ENCODE measurements around the gene MAPK8IP2.
A peak's percentile ranks its signal among the peaks of the same experiment; 100 is the strongest.

MAPK8IP2 gene

DNA sequence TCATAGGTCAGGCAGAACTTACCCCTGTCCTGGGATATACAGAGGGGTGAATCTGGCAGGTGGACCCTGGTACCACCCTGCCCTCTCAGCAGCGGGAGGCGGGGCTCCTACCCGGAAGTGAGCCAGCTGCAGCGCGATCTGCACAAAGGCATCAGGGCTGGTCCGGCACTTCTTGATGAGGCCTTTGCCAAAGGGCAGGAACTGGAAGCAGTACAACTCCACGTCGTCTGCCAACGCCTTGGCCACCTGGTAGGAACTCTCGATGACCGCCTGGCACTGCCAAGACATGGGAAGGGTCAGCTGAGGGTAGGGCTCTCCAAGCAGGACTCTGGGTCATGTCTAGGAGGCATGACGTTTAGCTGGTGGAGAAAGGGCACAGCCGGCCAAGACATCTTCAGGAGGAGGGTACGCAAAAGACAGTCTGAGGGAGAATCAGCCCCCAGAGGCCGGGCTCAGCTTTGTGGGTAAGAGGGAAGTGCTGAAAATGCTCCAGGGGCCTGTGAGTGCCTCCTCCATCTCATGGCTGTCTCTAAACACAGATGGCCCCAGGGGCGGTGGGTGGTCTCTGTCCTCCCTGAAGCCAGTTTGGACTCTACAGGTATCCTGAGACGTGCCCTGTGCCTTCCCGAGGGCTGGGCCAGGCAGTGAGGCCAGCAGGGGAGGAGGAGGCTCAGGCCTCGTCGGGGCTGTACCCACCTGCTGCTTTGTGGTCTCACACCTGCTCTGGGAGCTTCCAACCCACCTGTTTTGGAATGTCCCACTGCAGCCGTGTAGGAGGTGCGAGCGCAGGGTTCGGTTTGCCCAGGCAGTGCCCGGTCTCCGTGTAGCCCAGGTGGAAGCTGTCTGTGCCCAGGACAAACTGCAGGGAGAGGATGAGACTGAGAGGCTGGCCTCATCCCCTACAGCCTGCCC is 29.1 kb upstream of the MAPK8IP2 start:
- Mint-ChIP-seq H3K36me3 (peaks cover 3% of the 10 kb centered on the region), H3K27ac (no peak overlapping the region), H3K4me1 (no peaks in the 10 kb centered on the region)

DNA sequence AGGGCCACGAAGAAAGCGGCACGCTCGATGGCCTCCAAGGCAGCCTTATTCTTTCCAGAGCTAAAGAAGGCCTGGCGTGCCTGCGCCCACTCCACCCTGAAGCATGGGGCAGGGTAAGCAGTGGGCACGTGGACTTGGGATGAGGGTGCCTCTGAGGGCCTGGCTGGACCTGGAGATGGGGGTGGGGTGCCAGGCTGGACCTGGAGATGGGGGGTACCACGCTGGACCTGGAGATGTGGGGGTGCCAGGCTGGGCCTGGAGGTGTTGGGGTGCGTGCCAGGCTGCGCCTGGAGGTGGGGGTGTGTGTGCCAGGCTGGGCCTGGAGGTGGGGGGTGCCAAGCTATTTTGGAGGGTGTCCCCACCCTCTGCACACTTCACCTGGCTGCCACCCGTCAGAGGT is 27.6 kb upstream of the MAPK8IP2 start:
- peaks cover 9% of the 10 kb centered on the region for H3K4me1 Mint-ChIP-seq
- no peak overlapping the region for H3K4me3 Mint-ChIP-seq
- H3K27ac Mint-ChIP-seq = no peak overlapping the region
- peaks cover 3% of the 10 kb centered on the region for H3K36me3 Mint-ChIP-seq
- no peaks in the 10 kb centered on the region for H3K9me3 Mint-ChIP-seq
- no peaks in the 10 kb centered on the region for H3K27me3 Mint-ChIP-seq

More for the DNA sequence above, 29.1 kb upstream of the MAPK8IP2 start:
- H3K27me3 Mint-ChIP-seq = no peaks in the 10 kb centered on the region
- H3K9me3 Mint-ChIP-seq = no peaks in the 10 kb centered on the region
- H3K4me3 Mint-ChIP-seq = no peak overlapping the region

DNA sequence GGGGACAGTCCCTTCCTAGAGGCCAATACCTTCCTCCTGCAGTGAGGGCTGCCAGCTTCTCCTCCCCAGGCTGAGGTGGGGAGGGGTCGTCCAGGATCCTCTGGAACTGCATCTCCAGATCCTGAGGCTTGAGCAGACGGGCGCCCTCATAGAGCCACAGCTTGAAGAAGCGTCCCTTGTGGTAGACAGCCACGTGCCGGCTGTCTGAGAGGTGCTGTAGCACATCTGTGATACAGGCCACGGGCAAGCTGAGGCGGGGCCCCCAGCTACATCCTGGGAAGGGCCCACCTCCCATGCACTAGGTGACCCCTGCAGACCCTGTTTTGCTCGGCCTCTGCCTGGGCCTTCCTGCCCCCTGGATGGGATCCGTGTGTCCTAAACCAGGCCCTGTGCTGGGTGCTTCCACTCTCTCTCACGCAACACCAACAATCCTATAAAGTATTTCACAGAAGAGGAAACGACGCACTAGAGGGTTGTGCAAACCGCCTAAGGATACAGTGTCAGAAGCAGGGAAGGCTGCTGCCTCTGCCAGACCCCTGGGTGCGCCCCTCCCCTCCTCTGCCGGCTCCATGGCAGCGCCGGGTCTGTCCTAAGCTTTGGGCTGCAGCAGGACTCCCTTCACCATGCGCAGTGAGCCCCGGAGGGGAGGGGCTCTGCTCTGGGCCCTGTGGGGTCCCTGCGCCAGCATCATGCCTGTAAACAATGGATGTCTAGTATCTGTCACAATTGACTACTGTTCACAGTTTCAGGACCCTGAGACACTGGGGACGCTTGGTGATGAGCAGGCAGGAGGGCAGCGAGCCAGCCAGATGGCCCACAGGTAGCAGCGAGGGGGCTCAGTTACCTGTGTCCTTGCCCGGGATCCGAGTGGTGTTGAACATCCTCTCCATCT is 26.9 kb upstream of the MAPK8IP2 start:
- Mint-ChIP-seq H3K27ac (no peak overlapping the region), H3K27me3 (no peaks in the 10 kb centered on the region), H3K4me3 (no peak overlapping the region), H3K4me1 (peaks cover 9% of the 10 kb centered on the region), H3K36me3 (peaks cover 3% of the 10 kb centered on the region), H3K9me3 (no peaks in the 10 kb centered on the region)

DNA sequence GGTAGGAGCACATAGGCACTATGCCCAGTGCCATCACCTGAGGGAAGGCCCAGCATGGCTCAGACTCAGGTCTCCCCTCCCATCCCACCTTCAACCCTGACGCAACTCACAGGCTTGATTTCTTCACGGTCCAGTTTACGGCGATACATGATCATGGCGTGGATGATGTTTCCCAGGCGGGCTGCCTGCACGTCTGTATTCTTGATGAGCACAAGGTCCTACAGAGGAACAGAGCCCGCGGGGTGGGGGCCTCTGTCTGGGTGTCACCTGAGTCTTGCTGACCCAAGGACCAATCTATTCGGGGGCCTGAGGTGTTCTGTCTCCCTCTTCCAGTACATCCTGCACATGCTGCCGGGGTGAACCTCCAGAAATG is 26.2 kb upstream of the MAPK8IP2 start:
- no peak overlapping the region for H3K27ac Mint-ChIP-seq
- no peaks in the 10 kb centered on the region for H3K27me3 Mint-ChIP-seq
- peaks cover 1% of the 10 kb centered on the region for H3K36me3 Mint-ChIP-seq
- no peak overlapping the region for H3K4me3 Mint-ChIP-seq
- peaks cover 9% of the 10 kb centered on the region for H3K4me1 Mint-ChIP-seq
- H3K9me3 Mint-ChIP-seq = no peaks in the 10 kb centered on the region

DNA sequence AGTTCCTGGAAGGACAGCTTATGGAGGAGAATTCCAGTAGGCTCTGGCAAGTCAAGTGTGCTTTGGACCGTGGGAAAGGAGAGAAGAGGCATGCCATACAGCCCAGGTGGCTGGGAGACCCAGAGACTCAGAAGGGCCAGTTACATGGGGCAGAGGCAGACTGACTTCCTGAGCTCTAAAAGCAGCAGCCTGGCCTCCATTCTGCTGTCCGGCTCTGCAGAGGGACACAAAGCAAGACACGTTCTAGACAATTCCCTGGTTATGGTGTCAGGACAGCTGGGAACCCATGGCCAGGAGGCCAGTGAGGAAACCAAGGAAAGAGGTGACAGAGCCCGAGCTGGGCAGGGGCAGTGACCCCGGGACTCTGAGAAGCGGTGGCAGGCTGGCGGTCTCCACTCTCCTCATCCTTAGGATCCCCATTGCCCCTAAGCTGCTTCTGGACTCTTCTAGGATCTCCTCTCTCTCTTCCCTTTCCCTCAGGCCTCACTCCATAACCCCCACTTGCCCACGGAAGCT is 25.1 kb upstream of the MAPK8IP2 start:
- Mint-ChIP-seq H3K36me3 (no peaks in the 10 kb centered on the region), H3K27me3 (no peaks in the 10 kb centered on the region), H3K9me3 (no peaks in the 10 kb centered on the region), H3K4me1 (peaks cover 14% of the 10 kb centered on the region), H3K27ac (no peak overlapping the region), H3K4me3 (no peak overlapping the region)

DNA sequence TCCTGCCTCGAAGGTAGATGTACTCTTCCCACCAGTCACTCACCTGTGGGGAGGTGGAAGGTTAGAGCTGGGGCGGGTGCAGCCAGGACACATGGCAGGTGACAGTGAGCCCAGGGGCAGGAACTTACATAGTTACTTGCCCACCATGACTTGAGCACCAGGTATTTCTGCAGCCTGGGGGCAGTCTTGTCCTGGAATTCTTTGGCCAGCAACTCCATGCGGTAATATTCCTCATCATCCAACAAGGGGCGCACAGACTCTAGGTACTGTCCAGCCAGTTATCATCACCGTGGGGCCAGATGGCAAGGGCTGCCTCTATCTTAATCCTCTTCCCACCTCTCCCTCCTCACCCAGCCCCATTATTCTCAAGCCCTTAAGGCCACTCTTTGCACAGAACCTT is 24.5 kb upstream of the MAPK8IP2 start:
- no peaks in the 10 kb centered on the region for H3K27me3 Mint-ChIP-seq
- H3K4me1 Mint-ChIP-seq = peaks cover 16% of the 10 kb centered on the region
- no peaks in the 10 kb centered on the region for H3K9me3 Mint-ChIP-seq
- no peak overlapping the region for H3K27ac Mint-ChIP-seq
- H3K36me3 Mint-ChIP-seq = no peaks in the 10 kb centered on the region
- H3K4me3 Mint-ChIP-seq = no peak overlapping the region

DNA sequence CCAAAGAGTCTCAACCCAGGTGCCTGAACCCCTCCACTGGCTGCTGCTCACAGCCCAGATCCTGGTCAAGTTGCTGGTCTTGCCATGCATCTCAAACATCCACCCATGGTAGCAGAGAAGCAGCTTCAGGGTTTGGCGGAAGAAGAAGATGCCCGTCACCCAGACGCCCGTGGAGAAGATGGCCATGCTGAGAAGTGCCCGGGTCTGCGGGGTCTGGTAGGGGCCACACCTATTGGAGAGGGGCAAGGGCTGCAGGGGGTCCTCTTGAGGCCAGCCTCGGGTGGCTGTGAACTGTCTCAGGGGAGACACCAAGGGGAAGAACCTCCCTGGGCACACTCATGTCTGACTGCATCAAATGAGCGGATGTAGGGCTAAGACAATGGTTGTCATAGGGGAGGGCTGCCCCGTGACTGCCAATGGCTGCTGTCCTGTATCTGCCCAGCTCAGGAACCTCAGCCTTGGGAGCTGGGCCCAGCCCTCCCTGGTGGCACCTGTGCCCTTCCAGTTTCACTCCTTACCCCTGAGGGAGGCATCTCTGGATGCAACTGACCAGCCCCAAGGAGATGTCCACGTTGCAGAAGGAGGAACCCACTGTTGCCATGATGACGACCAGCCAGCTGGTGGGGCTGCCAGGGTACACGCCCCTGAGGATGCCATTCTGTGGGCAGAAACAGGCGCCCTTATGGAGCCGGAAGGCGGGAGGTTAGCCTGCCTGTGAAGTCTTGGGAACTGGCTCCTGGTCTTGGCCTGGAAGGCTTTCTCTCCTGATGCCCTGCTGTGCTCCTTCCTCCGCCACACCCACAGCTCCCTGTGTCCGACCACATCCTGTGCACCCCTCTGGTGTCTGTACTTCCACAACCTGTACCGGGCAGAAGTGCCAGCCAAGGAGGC is 23.5 kb upstream of the MAPK8IP2 start:
- Mint-ChIP-seq H3K4me3 (no peak overlapping the region), H3K4me1 (peaks cover 16% of the 10 kb centered on the region), H3K36me3 (no peaks in the 10 kb centered on the region), H3K27ac (no peak overlapping the region), H3K9me3 (no peaks in the 10 kb centered on the region), H3K27me3 (no peaks in the 10 kb centered on the region)

DNA sequence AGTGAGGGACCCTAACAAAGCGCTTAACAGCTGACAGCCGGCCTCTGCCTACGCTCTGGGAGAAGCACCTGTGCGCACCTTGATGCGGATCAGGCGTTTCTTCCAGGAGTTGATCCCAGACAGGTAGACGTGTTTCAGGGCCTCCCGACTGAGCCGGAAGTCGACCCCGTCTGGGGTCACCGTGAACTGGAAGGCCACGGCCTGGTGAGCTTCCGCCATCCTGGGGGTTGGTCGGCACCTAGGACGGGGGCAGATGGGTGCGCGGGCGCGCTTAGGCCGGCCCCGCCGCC is 23.0 kb upstream of the MAPK8IP2 start:
- Mint-ChIP-seq H3K4me1 (peaks cover 16% of the 10 kb centered on the region), H3K9me3 (no peaks in the 10 kb centered on the region), H3K36me3 (no peaks in the 10 kb centered on the region), H3K27ac (no peak overlapping the region), H3K27me3 (no peaks in the 10 kb centered on the region), H3K4me3 (no peak overlapping the region)

DNA sequence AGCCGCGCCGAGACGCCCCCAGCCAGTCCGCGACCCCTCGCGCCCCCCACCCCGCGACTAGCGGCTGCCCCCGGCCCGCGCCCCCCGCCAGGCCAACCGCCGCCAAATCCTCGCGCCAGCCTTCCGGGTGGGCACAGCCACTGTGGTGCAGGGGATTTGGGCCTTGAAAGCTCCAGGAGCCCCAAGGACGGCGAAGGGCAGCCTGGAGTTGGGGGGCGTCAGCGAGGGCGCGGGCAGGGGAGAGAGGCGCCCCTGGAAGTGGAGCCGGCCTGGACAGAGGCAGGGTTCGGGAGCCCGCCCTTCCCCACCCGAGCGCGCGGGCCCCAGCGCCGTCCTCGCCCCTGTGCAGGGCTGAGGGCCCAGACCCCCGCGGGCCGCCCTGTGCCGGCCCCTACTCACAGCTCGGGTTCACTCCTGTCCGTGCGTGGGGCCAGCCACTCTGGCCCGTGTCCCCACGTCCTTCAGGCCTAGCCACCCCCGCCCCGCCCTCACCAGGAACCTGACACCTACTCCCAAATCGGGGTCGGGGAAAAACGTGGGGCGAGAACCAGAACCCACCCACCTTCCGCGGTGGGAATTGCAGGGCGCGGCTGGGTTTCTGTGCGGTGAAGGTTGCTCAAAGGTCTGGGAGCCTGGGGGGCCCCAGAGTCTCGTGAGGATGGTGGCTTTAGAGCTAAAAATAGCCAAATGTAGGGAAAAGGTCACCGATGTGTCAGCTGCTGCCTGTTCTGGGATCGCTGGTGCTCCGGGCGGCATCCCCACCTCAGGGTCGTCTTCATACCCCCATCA is 22.4 kb upstream of the MAPK8IP2 start, which contains the start of gene CPT1B:
TSS of gene CPT1B (minus strand) at position 441 of the 789 bp plus-strand sequence. CDS start 512 bp downstream, outside the sequence.
- no peaks in the 10 kb centered on the region for H3K36me3 Mint-ChIP-seq
- H3K27me3 Mint-ChIP-seq = no peaks in the 10 kb centered on the region
- H3K9me3 Mint-ChIP-seq = no peaks in the 10 kb centered on the region
- no peak within 1 kb of the TSS for H3K4me3 Mint-ChIP-seq
- peaks cover 16% of the 10 kb centered on the region for H3K4me1 Mint-ChIP-seq
- no peak within 1 kb of the TSS for H3K27ac Mint-ChIP-seq

DNA sequence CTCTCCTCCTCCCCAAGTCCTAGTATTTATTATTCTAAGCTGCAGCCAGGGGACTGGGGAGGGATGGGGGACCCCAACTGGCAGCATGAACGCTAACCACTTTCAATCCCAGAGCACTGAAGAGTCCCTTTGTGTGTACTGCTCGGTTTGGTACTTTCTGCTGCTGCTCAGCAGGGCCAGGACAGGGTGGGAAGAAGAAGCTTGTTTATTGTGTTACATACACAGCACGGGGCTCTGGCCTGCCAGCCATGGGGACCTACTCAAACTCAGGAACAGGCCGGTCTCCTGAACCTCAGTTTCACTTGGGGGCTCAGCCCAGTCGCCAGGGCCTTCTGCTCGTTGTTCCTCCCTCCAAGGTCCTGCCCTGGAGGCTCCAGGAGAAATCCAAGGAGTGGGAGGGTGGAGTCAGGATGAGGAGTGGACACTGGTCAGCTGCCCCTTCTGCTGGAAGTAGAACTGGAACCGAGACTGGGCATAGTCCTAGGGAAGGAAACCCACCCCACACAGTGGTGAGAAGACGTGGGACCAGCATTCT is 21.8 kb upstream of the MAPK8IP2 start:
- no peak overlapping the region for H3K27ac Mint-ChIP-seq
- no peaks in the 10 kb centered on the region for H3K27me3 Mint-ChIP-seq
- H3K36me3 Mint-ChIP-seq = no peaks in the 10 kb centered on the region
- H3K4me1 Mint-ChIP-seq = peaks cover 22% of the 10 kb centered on the region
- no peak overlapping the region for H3K4me3 Mint-ChIP-seq
- no peaks in the 10 kb centered on the region for H3K9me3 Mint-ChIP-seq

DNA sequence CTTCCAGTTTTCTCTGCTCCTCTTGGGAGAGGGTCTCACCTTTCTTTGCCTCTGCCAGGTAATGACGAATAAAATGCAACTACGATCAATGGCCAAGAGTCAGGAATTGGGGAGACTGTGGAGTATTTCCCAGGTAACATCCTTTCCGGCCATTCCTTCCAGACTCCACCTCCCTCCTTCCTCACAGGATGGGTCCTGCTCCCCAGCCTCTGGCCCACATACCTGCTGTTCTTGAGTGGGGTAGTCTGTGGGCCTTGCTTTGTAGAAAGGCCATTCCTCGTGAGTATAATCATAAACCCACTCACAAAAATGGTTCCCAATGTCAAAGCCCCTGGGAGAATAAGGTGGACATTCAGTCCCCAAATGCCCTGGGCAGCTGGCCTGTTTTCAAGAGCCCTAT is 20.8 kb upstream of the MAPK8IP2 start:
- H3K27ac Mint-ChIP-seq = no peak overlapping the region
- H3K4me1 Mint-ChIP-seq = peaks cover 23% of the 10 kb centered on the region
- no peaks in the 10 kb centered on the region for H3K36me3 Mint-ChIP-seq

DNA sequence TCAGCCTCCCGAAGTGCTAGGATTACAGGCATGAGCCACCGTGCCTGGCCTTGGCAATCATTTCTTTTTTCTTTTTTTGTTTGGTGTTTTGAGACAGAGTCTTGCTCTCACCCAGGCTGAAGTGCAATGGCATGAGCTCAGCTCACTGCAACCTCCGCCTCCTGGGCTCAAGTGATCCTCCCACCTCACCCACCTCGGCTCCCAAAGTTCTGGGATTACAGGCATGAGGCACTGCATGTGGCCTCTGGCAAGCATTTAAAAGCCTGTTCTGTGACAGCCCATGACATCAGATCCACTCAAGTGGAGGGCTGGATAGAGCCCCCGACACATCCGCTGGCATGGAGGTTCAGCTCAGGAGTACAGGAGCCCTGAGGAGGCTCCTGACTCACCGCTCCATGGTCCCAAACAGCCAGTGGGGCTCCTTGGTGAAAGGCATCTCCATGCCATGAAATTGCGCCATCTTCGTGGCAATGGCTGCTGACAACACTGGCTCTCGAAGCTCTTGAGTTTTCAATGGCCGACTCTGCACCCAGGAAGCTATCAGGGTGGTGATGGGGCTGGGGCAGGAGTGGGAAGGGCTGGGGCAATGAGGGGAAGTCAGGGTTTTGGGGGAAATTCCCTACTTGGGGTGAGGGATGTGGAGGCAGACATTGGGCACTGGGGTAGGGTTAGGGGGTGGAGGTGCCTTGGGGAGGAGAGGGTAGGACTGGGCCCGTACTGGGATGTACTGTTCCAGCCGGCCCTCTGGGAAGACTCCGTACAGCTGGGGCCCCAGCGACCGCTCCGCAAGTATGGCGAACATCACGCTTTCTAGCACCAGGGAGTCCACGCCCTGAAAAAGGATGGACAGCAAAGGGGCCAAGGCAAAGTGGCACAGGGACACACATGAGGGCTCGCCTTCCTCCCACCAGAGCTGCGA is 19.3 kb upstream of the MAPK8IP2 start:
- Mint-ChIP-seq H3K27me3 (no peaks in the 10 kb centered on the region), H3K4me1 (peaks cover 23% of the 10 kb centered on the region), H3K9me3 (no peaks in the 10 kb centered on the region), H3K27ac (no peak overlapping the region), H3K36me3 (no peaks in the 10 kb centered on the region), H3K4me3 (peak overlapping the region; percentile 84)

More for the DNA sequence above, 20.8 kb upstream of the MAPK8IP2 start:
- Mint-ChIP-seq H3K27me3 (no peaks in the 10 kb centered on the region), H3K4me3 (no peak overlapping the region), H3K9me3 (no peaks in the 10 kb centered on the region)

DNA sequence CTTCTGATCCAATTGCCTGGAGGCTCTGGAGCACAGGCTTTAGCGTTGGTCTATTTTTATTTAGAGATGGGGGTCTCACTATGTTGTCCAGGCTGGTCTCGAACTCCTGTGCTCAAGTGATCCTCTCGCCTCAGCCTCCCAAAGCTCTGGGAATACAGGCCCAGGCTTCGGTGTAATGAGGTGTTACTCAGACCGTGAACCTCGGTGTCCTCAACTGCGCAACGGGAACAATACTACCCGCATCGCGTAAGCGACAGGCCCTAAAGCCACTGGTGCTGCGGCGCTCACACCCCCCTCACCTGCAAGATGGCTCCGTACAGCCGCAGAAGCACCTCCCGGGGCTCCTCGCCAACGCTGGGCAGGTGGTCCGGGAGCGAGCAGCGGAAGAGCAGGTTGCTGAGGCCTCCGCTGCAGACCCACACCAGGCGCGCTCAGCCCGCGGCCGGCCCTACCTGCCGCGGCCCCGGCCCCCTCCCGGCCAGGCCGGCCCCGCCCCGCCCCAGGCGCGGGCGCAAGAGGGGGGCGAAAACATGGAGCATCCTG is 18.6 kb upstream of the MAPK8IP2 start:
- H3K4me3 Mint-ChIP-seq = peak overlapping the region; percentile 97
- peaks cover 21% of the 10 kb centered on the region for H3K4me1 Mint-ChIP-seq
- no peaks in the 10 kb centered on the region for H3K27me3 Mint-ChIP-seq
- no peaks in the 10 kb centered on the region for H3K9me3 Mint-ChIP-seq
- H3K27ac Mint-ChIP-seq = peak overlapping the region; percentile 30
- no peaks in the 10 kb centered on the region for H3K36me3 Mint-ChIP-seq

Data from activated naive CD4-positive, alpha-beta T cell treated with anti-CD3 and anti-CD28 coated beads, Interleukin-2, amount 50 U/mL, for 24 hours (primary cell).